GM18870 (cell line): ENCODE data around the gene PLAGL2.
A peak's percentile ranks its signal among the peaks of the same experiment; 100 is the strongest.
"Not testable (repeated sequence)": the region's sequence is repeated elsewhere in the genome, so short reads cannot be mapped to it uniquely, and the experiment has no call there.

Source experiments
- ATAC-seq: cut with Tn5 transposase; IDR thresholded peaks from one replicate; pipeline ENCODE4 v1.9.1; 2021; ENCODE audit warnings: moderate library complexity; ENCODE audit not compliant: unreplicated experiment

The PLAGL2 gene

GRCh38 chr20:32207626-32208498 lies at the start of gene PLAGL2, which contains the start of gene POFUT1:
PLAGL2 (minus strand) TSS chr20:32207743; CDS start chr20:32202178, 5,565 bp downstream.
POFUT1 (plus strand) TSS chr20:32207880; CDS start chr20:32207942, 62 bp downstream.
- peak; percentile 46 for ATAC-seq

- ATAC-seq = no peak
These were observed 44.6 kb upstream of the PLAGL2 start for GRCh38 chr20:32252189-32252588.

- no peak for ATAC-seq
These were observed 43.9 kb upstream of the PLAGL2 start for GRCh38 chr20:32251470-32251869.

GRCh38 chr20:32249030-32249738 lies 41.6 kb upstream of the PLAGL2 start:
- ATAC-seq = no peak

- ATAC-seq = no peak
These were observed 40.5 kb upstream of the PLAGL2 start for GRCh38 chr20:32248043-32248442.

GRCh38 chr20:32246208-32246607 lies 38.7 kb upstream of the PLAGL2 start:
- not testable (repeated sequence) for ATAC-seq

GRCh38 chr20:32244959-32245358 lies 37.4 kb upstream of the PLAGL2 start:
- no peak for ATAC-seq

GRCh38 chr20:32244150-32244823 lies 36.7 kb upstream of the PLAGL2 start:
- ATAC-seq = no peak

GRCh38 chr20:32241807-32242206 lies 34.3 kb upstream of the PLAGL2 start:
- no peak for ATAC-seq

- no peak for ATAC-seq
These were observed 32.7 kb upstream of the PLAGL2 start for GRCh38 chr20:32240205-32240604.

- no peak for ATAC-seq
These were observed 31.2 kb upstream of the PLAGL2 start for GRCh38 chr20:32238483-32239425.

GRCh38 chr20:32237419-32237818 lies 29.9 kb upstream of the PLAGL2 start:
- ATAC-seq = no peak

- ATAC-seq = no peak
These were observed 29.3 kb upstream of the PLAGL2 start for GRCh38 chr20:32236819-32237218.

- no peak for ATAC-seq
These were observed 28.5 kb upstream of the PLAGL2 start for GRCh38 chr20:32236048-32236533.

GRCh38 chr20:32235331-32236047 lies 27.9 kb upstream of the PLAGL2 start:
- ATAC-seq = no peak

- no peak for ATAC-seq
These were observed 26.7 kb upstream of the PLAGL2 start for GRCh38 chr20:32234135-32234808.

GRCh38 chr20:32233286-32233685 lies 25.7 kb upstream of the PLAGL2 start:
- ATAC-seq = no peak

GRCh38 chr20:32232326-32232886 lies 24.9 kb upstream of the PLAGL2 start:
- ATAC-seq = no peak

- ATAC-seq = no peak
These were observed 24.3 kb upstream of the PLAGL2 start for GRCh38 chr20:32231847-32232246.
